Gastroesophageal sphincter (tissue), 3 donors: ENCODE results near the gene KAZN.

Experiments used
- CTCF ChIP-seq, 4 experiments: fragments of 200-600 bp in 2 of 4; fragments of 450-650 bp in 2 of 4; sonication (generic) in 1 of 4; IDR thresholded peaks; one replicate each; pipeline ENCODE4 v1.5.1; 2017 to 2019; ENCODE audit warnings: antibody characterized with exemption in 4 of 4, mild to moderate bottlenecking in 2 of 4, moderate library complexity in 2 of 4
- EP300 ChIP-seq: sonication (generic); formaldehyde crosslinking; IDR thresholded peaks from one replicate; pipeline ENCODE4 v1.6.1; 2017; ENCODE audit warnings: antibody characterized with exemption, mild to moderate bottlenecking
- POLR2A ChIP-seq, 2 donors: fragments of 450-650 bp; IDR thresholded peaks; one replicate each; pipeline ENCODE4 v1.6.1; 2017; ENCODE audit warnings: antibody characterized with exemption in 2 of 2, mild to moderate bottlenecking in 2 of 2, moderate library complexity in 1 of 2

GRCh38 chr1:15065736-15066135, 467.3 kb downstream of the KAZN start:
- no peak for TF ChIP-seq CTCF (IDR thresholded peaks at IDR 0.05)
- no peak for TF ChIP-seq EP300
- TF ChIP-seq POLR2A (IDR thresholded peaks at IDR 0.05): no peak
